AG09309 (cell line): ENCODE results near the gene CHRM5.
"Not testable (repeated sequence)": the region's sequence is repeated elsewhere in the genome, so short reads cannot be mapped to it uniquely, and the experiment has no call there.

Experiments
- DNase-seq: peaks from one replicate; pipeline ENCODE4 v3.0.0-alpha.2; 2010; ENCODE audit warnings: low read depth
- H3K4me3 ChIP-seq: 2 replicates; pipeline ENCODE4 v1.5.1; 2011; ENCODE audit warnings: mild to moderate bottlenecking, low read depth, low read length, moderate library complexity; ENCODE audit not compliant: control insufficient read depth
- TF ChIP-seq, protein P1 (sequence below): IDR thresholded peaks from 2 replicates; pipeline ENCODE4 v1.5.1; 2011; ENCODE audit warnings: mild to moderate bottlenecking, low read depth, low read length, inconsistent platforms; ENCODE audit not compliant: insufficient read depth, control insufficient read depth; ENCODE audit errors: missing control alignments

CHRM5 gene

DNA sequence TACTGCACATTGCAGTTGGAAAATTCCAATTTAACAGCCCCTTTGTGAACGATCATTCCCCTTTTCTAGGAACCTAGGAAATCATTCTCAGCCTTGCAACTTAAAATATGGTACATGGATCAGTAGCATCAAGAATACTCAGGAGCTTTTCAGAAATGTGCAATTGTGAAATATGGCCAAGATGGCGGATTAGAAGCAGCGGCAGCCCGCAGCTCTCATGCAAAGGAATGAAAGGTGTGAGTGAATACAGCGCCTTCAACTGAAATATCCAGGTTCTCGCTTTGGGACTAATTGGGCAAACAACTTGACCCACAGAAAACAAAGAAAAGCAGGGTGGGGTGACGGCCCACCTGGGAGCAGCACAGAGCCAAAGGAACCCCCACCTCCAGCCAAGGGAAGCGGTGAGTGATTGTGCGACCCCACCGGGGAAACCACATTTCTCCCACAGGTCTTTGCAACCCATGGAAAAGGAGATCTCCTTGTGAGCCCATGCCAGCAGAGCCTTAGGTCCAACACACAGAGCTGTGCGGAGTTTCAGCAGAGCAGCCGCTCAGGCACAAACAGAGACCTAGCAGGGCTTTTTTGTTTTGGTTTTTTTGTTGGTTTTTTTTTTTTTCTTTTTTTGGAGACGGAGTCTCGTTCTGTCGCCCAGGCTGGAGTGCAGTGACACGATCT is 78.3 kb downstream of the CHRM5 start:
- DNase-seq, result no peak
- no peak overlapping the region for H3K4me3 ChIP-seq
- TF ChIP-seq, protein P1, sequence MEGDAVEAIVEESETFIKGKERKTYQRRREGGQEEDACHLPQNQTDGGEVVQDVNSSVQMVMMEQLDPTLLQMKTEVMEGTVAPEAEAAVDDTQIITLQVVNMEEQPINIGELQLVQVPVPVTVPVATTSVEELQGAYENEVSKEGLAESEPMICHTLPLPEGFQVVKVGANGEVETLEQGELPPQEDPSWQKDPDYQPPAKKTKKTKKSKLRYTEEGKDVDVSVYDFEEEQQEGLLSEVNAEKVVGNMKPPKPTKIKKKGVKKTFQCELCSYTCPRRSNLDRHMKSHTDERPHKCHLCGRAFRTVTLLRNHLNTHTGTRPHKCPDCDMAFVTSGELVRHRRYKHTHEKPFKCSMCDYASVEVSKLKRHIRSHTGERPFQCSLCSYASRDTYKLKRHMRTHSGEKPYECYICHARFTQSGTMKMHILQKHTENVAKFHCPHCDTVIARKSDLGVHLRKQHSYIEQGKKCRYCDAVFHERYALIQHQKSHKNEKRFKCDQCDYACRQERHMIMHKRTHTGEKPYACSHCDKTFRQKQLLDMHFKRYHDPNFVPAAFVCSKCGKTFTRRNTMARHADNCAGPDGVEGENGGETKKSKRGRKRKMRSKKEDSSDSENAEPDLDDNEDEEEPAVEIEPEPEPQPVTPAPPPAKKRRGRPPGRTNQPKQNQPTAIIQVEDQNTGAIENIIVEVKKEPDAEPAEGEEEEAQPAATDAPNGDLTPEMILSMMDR, result no peak

DNA sequence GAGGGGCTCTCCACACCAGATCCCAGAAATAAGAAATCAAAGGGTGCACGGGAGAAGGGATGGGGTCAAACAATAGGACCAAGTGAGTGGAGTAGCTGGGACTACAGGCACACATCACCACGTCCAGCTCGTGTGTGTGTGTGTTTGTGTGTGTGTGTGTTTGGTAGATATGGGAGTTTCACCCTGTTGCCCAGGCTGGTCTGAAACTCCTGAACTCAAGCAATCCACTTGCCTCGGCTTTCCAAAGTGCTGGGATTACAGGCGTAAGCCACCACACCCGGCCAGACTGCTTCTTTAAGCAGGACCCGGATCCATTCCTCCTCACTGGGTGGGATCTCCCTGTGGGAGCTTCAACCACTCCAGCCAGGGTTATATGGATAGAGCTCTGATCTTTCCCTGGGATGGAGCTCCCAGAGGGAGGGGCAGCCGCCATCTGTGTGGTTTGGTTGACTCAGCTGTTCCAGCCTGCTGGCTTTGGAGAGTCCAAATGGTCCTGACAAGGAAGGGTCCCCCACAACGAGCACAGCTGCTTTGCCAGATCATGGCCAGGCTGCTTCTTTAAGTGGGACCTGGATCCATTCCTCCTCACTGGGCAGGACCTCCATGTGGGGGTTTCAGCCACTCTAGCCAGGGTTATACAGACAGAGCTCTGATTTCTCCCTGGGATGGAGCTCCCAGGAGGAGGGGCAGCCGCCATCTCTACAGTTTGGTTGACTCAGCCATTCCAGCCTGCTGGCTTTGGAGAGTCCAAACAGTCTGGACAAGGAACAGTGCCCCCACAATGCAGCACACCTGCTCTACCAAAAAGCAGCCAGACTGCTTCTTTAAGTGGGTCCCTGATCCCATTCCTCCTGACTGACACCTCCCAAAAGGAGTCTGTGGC is 79.8 kb downstream of the CHRM5 start:
- peak overlapping the region; percentile 9; the same call in 1 of the 2 replicates for H3K4me3 ChIP-seq
- DNase-seq, result no peak
- TF ChIP-seq, protein P1, result no peak

DNA sequence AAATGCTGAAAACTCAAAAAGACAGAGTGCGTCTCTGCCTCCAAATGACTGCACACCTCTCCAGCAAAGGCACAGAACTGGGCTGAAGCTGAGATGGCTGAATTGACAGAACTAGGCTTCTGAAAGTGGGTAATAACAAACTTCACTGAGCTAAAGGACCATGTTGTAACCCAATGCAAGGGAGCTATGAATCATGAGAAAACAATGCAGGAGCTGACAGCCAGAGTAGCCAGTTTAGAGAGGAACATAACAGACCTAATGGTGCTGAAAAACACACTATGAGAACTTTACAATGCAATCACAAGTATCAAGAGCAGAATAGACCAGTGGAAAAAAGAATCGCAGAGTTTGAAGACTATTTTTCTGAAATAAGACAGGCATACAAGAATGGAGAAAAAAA is 80.8 kb downstream of the CHRM5 start:
- no peak overlapping the region for H3K4me3 ChIP-seq
- TF ChIP-seq, protein P1, result no peak
- DNase-seq, result peak; percentile 46

DNA sequence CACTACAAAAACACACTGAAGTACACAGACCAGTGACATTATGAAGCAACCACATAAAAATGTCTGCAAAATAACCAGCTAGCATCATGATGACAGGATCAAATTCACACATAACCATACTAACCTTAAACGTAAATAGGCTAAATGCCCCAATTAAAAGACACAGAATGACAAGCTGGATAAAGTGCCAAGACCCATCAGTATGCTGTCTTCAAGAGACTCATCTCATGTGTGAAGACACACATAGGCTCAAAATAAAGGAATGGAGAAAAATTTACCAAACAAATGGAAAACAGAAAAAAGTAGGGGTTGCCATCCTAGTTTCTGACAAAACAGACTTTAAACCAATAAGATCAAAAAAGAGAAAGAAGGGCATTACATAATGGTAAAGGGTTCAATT is 82.1 kb downstream of the CHRM5 start:
- not testable (repeated sequence) for H3K4me3 ChIP-seq, DNase-seq

DNA sequence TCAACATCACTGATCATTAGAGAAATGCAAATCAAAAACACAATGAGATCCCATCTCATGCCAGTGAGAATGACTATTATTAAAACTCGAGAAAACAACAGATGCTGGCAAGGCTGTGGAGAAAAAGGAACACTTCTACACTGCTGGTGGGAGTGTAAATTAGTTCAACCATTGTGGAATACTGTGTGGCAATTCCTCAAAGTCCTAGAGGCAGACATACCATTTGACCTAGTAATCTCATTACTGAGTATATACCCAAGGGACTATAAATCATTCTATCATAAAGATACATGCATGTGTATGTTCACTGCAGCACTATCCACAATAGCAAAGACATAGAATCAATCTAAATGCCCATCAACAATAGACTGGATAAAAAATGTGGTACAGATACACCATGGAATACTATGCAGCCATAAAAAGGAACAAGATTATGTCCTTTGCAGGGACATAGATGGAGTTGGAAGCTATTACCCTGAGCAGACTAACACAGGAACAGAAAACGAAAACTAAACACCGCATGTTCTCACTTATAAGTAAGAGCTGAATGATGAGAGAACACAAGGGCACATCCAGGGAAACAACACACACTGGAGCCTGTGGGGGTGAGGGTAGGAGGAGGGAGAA is 85.9 kb downstream of the CHRM5 start:
- no peak for DNase-seq
- TF ChIP-seq, protein P1, result no peak

DNA sequence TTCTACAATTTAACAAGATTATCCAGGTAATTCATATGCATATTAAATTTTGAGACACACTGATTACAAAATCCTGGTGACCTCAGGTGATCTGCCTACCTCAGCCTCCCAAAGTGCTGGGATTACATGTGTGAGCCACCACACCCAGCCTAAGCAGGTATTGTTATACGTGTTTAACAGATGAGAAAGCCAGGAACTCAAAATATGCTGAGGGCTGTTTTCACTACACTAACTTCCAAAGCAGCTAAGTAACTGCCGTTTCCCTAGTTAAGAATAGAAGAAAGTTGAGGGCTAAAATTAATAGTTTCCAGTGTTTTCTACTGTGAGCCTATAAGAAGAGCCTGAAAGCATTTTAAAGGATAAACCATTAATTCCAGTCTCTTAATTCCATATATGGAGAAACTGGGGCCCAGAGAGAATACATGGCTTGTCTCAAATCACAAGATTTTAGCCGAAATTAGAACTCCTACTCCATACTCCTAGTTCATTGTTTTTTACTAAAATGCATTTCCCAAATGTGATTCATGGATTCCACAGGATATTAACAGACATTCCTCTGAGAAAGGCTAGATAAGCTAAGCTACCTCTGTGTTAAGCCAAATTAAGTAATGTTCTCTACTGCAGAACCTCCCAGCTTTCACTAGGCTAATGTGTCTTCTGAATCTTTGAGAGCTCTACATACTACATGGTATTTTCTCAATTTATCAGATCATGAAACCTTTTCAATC is 87.7 kb downstream of the CHRM5 start:
- H3K4me3 ChIP-seq, result no peak overlapping the region
- peak; percentile 78 for DNase-seq
- TF ChIP-seq, protein P1, result no peak

More for the DNA sequence above, 85.9 kb downstream of the CHRM5 start:
- no peak overlapping the region for H3K4me3 ChIP-seq
